HG02943 (cell line): Measurements from ENCODE around the gene NKIRAS2.

ENCODE experiments used
- ATAC-seq: cut with Tn5 transposase; IDR thresholded peaks from one replicate; pipeline ENCODE4 v1.9.1; 2021; ENCODE audit warnings: mild to moderate bottlenecking, low read depth, moderate library complexity; ENCODE audit not compliant: unreplicated experiment

NKIRAS2 gene

DNA sequence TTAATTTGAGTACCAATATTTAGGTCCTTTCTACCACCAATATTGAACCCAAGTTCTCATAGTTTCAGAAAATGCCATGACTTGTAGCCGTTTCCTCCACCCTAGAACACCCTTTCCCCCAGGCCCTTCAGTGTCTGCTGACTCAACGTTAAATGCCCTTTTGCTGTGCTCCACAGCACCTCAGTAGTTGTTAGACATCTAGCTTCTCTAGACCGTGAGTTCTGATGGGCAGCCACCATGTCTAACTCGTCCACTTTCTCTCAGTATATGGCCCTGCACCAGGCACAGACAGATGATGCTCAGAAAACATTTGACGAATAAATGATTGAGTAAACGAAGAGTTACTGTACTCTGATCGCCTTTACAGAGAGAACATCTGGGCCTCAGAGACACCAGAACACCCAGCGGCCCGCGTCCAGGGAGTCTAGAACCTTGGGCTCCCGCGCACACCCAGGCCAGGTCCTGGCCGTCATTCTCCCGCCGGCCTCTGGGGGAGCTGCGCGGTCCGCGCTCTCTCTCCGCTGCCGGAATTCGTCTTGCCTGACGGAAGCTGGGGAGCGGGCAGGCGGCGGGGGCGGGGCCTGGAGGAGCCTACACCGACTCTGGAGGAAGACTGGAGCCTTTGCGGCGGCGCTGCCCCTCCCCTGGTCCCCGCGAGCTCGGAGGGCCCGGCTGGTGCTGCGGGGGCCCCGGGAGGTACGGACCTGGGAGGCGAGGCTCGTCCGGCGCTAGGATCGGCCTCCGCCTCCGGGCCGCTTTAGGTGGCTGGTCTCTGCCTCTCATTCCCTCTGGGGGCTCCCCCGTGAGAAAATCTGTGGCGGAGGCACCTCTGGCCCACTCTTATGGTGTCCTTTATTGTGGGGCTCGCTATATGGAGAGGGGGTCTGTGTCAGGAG, at the start of gene NKIRAS2:
Gene NKIRAS2 (plus strand): TSS at position 582 of the 896 bp plus-strand sequence. CDS start 1,488 bp downstream, outside the sequence.
- peak; percentile 50 for ATAC-seq

DNA sequence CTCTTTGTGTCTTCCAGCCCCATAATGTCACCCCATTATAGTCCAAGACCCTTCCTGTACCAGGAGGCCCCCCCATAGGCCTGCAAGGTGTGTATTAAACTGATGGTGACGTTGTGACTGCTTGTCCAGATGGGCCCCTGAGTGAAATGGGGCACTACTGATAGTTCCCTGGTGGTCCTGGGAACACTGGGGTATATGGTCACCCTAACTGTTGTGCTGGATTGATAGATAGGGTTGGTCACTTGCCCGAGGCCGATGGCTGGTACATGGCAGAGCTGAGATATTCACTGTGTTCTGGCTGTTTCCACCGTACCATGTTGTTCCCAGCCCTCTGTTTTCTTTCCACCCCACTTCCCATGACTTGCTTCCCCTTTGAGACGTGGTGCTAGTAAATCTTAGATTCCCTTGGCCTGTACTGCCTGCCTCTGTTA, 49.0 kb upstream of the NKIRAS2 start:
- no peak for ATAC-seq

- ATAC-seq: no peak
Observed at GRCh38 chr17:41971721-41972523, 48.0 kb upstream of the NKIRAS2 start.

- peak; percentile 74 for ATAC-seq
Observed at GRCh38 chr17:41972571-41973407, 47.1 kb upstream of the NKIRAS2 start.

DNA sequence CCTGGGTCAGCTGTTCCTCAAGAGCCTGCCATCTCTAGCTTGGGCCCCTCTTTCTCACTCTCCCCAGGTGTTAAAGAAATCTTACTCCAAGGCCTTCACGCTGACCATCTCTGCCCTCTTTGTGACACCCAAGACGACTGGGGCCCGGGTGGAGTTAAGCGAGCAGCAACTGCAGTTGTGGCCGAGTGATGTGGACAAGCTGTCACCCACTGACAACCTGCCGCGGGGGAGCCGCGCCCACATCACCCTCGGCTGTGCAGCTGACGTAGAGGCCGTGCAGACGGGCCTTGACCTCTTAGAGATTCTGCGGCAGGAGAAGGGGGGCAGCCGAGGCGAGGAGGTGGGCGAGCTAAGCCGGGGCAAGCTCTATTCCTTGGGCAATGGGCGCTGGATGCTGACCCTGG, 46.5 kb upstream of the NKIRAS2 start:
- ATAC-seq: no peak

DNA sequence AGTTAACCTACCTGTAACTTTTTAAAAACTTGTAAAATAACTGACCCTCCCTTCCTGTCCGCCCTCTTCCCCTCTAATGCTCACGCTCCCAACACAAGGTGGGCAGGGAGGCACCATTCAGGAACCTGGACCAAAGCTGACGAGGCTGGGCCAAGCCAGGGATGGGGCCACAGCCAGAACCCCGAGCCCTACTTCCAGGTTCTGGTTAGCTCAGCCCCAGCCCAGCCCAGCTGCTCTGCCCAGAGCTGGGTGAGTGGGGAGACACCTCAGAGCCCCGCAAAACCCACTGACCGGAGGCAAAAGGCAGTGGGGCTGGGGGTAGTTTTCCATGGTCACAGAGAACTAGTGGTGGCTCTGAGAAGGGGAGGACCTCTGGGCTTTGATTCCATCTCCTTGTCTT, 45.9 kb upstream of the NKIRAS2 start:
- ATAC-seq: no peak

DNA sequence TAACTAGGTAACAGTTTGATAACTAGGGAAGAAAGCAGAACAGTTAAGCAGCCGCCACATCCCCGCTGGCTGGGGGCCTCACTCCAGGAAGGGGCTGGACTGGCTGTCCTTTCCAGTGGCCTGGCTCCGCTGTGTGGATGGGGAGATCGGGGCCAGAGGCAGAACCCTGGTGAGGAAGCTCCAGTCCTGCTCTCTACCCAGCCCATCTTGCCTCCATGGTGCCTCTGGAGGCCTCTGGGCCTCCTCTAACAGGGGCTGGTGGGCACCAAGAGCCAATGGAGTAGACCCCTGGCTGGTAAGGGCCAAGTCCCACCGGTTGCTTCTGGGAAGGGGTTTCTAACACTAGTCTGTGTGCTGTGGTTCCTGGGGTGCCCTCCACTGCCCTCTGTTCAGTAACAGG, 45.2 kb upstream of the NKIRAS2 start:
- no peak for ATAC-seq

DNA sequence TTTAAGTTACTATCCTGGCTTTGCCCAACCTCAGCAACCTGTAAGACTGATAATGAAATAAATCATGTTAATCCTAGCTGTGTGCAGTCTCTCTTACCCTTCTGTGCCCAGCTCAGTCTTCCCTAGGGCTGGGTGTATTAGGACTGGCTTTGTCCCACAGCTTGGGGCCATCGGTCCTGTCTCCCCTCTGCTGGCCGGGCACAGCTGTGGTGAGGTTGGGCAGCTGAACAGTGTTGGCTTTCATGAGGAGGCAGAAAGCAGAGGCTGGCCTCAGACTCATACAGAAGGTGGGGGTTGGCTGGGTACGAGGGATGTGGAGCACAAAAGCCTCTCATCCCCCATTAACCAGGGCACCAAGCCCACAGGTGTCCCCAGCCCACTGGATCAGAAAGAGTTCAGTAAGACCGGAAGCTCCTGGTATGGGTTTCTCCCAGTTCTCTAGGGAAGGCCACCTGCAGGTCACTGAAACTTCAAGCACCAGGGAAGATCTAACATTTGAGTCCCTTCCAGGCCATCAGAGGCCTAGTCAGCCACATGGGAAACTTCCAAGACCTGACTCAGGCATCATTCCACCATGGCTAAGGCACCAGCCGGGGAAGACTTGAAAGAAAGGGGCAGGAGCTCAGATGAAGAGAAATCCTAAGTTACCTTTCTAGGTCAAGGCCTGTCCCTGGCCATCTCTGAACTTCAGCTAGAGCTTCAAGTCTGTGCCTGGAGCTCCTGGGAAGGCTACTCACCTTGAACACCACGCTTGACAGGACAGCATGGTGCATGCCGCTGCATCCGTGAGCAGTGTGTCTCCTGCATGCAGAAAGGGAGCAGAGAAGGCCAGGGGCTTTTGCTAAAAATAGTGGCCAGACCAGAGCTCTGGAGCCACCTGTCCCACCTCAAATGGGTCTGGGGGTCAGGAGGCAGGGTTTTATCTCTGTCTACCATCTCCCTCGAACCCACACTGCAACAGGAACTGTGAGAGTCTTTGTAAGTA, 44.5 kb upstream of the NKIRAS2 start:
- no peak for ATAC-seq

- ATAC-seq: no peak
Observed at GRCh38 chr17:41976142-41976768, 43.6 kb upstream of the NKIRAS2 start.

- no peak for ATAC-seq
Observed at GRCh38 chr17:41977991-41978390, 41.9 kb upstream of the NKIRAS2 start.

DNA sequence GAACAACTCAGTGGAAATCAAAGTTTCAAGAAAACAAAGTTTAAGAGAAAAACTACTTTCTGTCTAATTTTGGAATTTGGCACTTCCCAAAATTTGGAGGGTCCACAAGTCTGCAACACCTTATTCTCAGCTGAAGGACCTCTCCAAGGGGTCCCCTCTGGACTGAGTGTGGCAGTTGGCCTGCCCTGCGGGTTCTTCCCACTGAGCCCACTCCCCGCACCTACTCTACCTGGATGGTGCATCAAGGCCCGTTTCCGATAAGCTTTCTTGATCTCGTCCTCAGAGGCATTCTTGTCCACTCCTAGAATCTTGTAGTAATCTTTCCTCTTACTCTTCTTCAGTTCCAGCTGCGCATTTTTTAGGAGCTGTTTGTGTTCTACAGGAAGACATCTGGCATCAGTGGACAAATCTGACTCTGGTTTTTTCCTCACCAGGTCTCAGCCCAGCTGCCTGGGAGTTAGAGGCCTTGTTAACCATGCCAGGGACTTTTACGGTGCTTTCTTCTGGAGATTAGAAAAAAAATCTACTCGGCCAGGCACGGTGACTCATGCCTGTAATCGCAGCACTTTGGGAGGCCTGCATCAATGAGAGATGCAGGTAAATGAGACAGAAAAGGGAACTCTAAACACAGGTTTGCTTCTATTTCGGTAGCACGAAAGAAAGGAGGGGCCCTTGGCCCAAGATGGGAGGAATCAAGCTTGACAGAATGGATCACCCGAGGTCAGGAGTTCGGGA, 37.7 kb upstream of the NKIRAS2 start:
- no peak for ATAC-seq

- ATAC-seq: no peak
Observed at GRCh38 chr17:41984454-41984853, 35.4 kb upstream of the NKIRAS2 start.

DNA sequence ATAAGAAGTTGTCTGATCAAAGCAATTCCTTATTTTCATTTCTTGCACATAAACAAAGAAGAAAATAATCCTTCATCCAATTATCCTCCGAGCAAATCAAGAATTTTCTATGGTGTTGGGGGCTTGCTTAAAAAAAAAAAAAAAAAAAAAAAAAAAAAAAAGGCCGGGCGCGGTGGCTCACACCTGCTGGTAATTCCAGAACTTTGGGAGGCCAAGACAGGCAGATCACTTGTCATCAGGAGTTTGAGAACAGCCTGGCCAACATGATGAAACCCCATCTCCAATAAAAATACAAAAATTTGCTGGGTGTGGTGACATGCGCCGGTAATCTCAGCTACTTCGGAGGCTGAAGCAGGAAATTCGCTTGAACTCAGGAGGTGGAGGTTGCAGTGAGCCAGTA, 34.0 kb upstream of the NKIRAS2 start:
- ATAC-seq: no peak

DNA sequence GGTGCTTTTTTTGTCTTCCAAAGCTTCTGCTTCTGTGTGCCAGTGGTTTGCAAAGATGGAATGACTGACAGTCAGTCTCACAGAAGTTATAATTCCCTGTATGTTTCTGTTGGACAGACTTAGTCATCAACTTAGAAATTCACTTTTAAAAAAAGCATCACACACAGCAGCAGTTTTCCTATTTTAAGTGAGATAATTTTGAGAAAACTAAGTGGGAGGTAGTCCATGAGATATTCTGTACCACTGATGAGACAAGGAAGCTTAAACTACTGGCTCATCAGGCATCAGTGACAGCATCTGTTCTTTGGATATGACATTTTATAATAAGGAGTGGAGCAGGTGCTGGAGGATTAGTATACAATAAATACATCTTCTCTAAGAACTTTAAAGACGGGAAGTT, 33.3 kb upstream of the NKIRAS2 start:
- ATAC-seq: no peak

DNA sequence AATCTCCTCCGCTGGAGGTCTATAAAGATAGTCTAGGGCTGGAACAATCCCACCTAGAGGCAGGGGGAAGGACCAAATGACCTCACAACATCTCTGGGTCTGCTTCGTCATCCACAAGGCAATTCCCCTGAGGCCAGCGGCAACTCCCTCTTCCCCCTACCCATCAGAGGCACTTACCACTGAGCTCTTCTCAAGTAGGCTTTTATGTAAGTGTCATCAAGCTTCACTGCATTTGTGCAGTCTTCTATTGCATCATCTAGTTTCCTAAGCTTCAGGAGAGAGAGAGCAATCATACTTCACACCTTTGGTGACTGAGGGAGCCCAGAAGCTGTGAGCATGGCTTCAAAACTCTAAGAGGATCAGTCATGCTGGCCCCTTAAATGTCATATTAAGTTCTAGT, 32.2 kb upstream of the NKIRAS2 start:
- ATAC-seq: no peak

DNA sequence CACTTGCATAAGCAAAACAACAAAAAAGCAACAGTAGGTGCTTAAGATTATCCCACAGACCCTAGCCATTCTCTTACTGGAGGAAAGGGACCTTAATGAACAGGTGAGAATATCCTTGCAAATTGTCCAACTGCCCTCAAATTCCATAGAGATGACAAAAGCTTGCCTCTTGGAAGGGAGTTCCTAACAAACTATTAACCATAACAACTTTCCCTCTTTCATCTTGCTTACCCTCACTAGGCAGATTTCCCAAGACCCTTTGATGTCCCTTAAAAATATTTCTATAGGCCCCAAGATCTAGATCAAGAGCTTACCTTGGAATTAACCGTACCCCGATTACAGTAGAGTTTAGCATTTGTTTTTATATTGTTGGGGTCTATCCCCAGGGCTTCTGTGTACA, 31.5 kb upstream of the NKIRAS2 start:
- no peak for ATAC-seq

GRCh38 chr17:41989702-41990419, 30.0 kb upstream of the NKIRAS2 start:
- no peak for ATAC-seq

DNA sequence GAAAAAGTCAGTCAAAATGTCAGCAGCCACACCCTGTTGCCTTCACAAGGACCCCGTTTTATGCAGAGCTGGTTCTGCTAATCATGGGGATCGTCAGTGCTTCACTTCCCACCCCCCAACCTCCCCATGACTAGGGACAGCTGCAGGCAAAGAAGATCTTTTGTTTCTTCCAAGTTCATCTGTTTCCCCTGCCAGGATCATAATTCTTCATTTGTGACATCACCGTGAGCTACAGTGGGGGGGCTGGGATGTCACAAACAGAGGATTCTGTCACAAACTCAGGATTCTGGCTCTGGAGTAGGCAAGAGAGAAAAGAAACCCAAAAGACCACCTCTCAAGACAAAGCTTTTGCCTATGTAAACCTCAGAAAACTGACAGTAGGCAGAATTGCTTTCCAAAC, 27.3 kb upstream of the NKIRAS2 start:
- ATAC-seq: no peak
